Panc1 (cell line): ENCODE measurements around the gene SERPINB1. TPM values are rescaled to one million over a fixed set of nuclear protein-coding genes. Genes with fewer than 3 reads are reported as not detected.

Source experiments
- ATAC-seq: fragments of 200-7000 bp; cut with Tn5 transposase; 2 replicates; pipeline ENCODE4 v1.9.1; 2020; ENCODE audit warnings: mild to moderate bottlenecking, moderate library complexity
- BruUV-seq: library from RNA; stranded (reverse); fragments of 400-500 nt; replicated peaks from 2 replicates; lab custom pipeline; 2021; lab: Mats Ljungman, UMichigan
- CTCF ChIA-PET: fragments of 300-600 bp; sonication (Branson Sonifier 250); formaldehyde crosslinking; loops from one replicate; lab custom pipeline; 2022; ENCODE audit warnings: antibody characterized with exemption; lab: Charles Lee
- POLR2A ChIA-PET: fragments of 300-600 bp; sonication (Branson Sonifier 250); formaldehyde crosslinking; loops from one replicate; lab custom pipeline; 2022; ENCODE audit warnings: antibody characterized with exemption; lab: Charles Lee
- DNase-seq: peaks from one replicate; pipeline ENCODE4 v3.0.0-alpha.2; 2010; ENCODE audit warnings: low read depth, low spot score
- H3K27ac ChIP-seq: 2 replicates; pipeline ENCODE4 v1.5.1; 2011; ENCODE audit warnings: mild to moderate bottlenecking, low read length, inconsistent platforms
- H3K27me3 ChIP-seq: fragments of 200-500 bp; sonication (Bioruptor generic); 2 replicates; pipeline ENCODE4 v1.6.0; 2014; ENCODE audit warnings: low read length, inconsistent platforms; ENCODE audit not compliant: control insufficient read depth, insufficient read depth
- H3K36me3 ChIP-seq: fragments of 200-500 bp; sonication (Bioruptor generic); 2 replicates; pipeline ENCODE4 v1.5.1; 2014; ENCODE audit warnings: inconsistent platforms, mild to moderate bottlenecking, low read length, moderate library complexity; ENCODE audit not compliant: control insufficient read depth, insufficient read depth
- H3K4me1 ChIP-seq: 2 replicates; pipeline ENCODE4 v1.5.1; 2011; ENCODE audit warnings: inconsistent platforms, mild to moderate bottlenecking, low read length, moderate library complexity; ENCODE audit not compliant: control insufficient read depth, insufficient read depth
- H3K4me3 ChIP-seq, 2 experiments: 2 replicates each; pipeline ENCODE4 v1.5.1; 2011 to 2012; ENCODE audit warnings: low read depth in 2 of 2, low read length in 2 of 2, mild to moderate bottlenecking in 2 of 2, inconsistent platforms in 1 of 2, moderate library complexity in 1 of 2
- H3K9me3 ChIP-seq: fragments of 200-500 bp; sonication (Bioruptor generic); 2 replicates; pipeline ENCODE4 v1.5.1; 2014; ENCODE audit warnings: low read depth, mild to moderate bottlenecking, inconsistent platforms, low read length, moderate library complexity; ENCODE audit not compliant: control insufficient read depth, insufficient read depth
- POLR2AphosphoS5 ChIP-seq: IDR thresholded peaks from 2 replicates; pipeline ENCODE4 v1.6.1; 2012; ENCODE audit warnings: mild to moderate bottlenecking, low read depth, low read length, moderate library complexity
- SIN3A ChIP-seq: IDR thresholded peaks from 2 replicates; pipeline ENCODE4 v1.6.1; 2012; ENCODE audit warnings: low read depth, mild to moderate bottlenecking, low read length, moderate library complexity, borderline replicate concordance; ENCODE audit not compliant: insufficient read depth
- TCF7L2 ChIP-seq: IDR thresholded peaks from 2 replicates; pipeline ENCODE4 v1.6.1; 2011; ENCODE audit warnings: mild to moderate bottlenecking, low read depth, low read length, inconsistent platforms
- in situ Hi-C: cut with HindIII; loops from 2 replicates; pipeline ENCODE4 v1.10.0; 2016; ENCODE audit warnings: low sequenced_read_pairs, low pct_unique_long_range_greater_than_20kb
- intact Hi-C: fragments of 100-400 bp; cut with micrococcal nuclease; formaldehyde crosslinking; loops from one replicate; pipeline ENCODE4 v1.10.0; 2022; ENCODE audit not compliant: unreplicated experiment
- total RNA-seq: library from RNA; stranded (reverse); gene quantifications from one replicate; pipeline ENCODE4 v1.2.1, GENCODE V29; 2021; ENCODE audit not compliant: unreplicated experiment
- TF ChIP-seq, protein P1 (sequence below): fragments of 450-650 bp; IDR thresholded peaks from 2 replicates; pipeline ENCODE4 v1.5.1; 2017; ENCODE audit warnings: mild to moderate bottlenecking
- TF ChIP-seq, protein P2 (sequence below), 2 experiments: IDR thresholded peaks; 2 replicates each; pipeline ENCODE4 v1.6.1; 2011 to 2012; ENCODE audit warnings: low read depth in 2 of 2, control low read depth in 1 of 2, low read length in 1 of 2, mild to moderate bottlenecking in 1 of 2, moderate library complexity in 1 of 2; ENCODE audit not compliant: insufficient read depth in 1 of 2

SERPINB1 gene
- total RNA-seq, 1 experiment from 2014 or later, result 40.8 TPM

DNA sequence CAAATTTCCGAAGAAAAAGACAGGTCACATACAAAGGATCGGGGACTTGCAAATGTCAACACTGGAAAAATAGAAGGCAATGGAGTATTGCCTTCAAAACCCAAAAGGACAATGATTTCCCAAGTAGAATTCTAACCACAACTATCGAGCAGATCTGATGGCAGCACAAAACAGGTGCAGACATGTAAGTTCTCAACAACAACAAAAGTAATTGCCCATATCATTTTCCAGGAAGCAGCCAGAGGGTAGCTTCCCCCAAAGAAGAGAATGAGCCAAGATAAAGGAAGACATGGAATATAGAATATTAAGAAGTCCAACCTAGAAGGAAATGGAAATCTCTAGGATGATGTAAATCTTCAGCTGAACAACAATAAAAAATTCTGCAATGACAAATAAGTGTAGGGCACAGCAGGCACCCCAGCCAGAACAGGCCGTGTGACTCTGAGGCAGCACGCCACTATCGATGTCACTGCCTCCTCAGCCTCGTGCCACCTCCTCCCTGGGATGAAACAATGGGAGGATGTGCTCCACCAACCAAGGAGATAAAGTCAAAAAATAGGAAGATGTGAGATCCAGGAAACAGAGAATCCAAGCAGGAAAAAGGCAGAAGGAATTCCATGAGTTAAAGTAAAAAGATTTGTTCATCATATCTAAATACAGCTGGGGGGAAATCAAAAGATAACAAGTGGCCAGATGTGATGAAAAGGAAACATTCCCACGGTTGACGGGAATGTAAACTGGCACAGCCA is 34.1 kb downstream of the SERPINB1 start:
- POLR2A ChIA-PET, result no interaction called here
- intact Hi-C loops, result no loop called here
- TF ChIP-seq, protein P1, sequence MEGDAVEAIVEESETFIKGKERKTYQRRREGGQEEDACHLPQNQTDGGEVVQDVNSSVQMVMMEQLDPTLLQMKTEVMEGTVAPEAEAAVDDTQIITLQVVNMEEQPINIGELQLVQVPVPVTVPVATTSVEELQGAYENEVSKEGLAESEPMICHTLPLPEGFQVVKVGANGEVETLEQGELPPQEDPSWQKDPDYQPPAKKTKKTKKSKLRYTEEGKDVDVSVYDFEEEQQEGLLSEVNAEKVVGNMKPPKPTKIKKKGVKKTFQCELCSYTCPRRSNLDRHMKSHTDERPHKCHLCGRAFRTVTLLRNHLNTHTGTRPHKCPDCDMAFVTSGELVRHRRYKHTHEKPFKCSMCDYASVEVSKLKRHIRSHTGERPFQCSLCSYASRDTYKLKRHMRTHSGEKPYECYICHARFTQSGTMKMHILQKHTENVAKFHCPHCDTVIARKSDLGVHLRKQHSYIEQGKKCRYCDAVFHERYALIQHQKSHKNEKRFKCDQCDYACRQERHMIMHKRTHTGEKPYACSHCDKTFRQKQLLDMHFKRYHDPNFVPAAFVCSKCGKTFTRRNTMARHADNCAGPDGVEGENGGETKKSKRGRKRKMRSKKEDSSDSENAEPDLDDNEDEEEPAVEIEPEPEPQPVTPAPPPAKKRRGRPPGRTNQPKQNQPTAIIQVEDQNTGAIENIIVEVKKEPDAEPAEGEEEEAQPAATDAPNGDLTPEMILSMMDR, result no peak
- TF ChIP-seq, protein P2, sequence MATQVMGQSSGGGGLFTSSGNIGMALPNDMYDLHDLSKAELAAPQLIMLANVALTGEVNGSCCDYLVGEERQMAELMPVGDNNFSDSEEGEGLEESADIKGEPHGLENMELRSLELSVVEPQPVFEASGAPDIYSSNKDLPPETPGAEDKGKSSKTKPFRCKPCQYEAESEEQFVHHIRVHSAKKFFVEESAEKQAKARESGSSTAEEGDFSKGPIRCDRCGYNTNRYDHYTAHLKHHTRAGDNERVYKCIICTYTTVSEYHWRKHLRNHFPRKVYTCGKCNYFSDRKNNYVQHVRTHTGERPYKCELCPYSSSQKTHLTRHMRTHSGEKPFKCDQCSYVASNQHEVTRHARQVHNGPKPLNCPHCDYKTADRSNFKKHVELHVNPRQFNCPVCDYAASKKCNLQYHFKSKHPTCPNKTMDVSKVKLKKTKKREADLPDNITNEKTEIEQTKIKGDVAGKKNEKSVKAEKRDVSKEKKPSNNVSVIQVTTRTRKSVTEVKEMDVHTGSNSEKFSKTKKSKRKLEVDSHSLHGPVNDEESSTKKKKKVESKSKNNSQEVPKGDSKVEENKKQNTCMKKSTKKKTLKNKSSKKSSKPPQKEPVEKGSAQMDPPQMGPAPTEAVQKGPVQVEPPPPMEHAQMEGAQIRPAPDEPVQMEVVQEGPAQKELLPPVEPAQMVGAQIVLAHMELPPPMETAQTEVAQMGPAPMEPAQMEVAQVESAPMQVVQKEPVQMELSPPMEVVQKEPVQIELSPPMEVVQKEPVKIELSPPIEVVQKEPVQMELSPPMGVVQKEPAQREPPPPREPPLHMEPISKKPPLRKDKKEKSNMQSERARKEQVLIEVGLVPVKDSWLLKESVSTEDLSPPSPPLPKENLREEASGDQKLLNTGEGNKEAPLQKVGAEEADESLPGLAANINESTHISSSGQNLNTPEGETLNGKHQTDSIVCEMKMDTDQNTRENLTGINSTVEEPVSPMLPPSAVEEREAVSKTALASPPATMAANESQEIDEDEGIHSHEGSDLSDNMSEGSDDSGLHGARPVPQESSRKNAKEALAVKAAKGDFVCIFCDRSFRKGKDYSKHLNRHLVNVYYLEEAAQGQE (IDR thresholded peaks at IDR 0.05; ENCODE audit: insufficient read depth in 1 of 2, low read depth in 2 of 2, low read length in 1 of 2), result no peak
- TF ChIP-seq SIN3A (no peak), TCF7L2 (no peak), POLR2AphosphoS5 (no peak)
- no peaks in the 10 kb centered on the region for H3K4me1 ChIP-seq
- H3K36me3 ChIP-seq, result no peaks in the 10 kb centered on the region
- no peaks in the 10 kb centered on the region for H3K27me3 ChIP-seq
- in situ Hi-C loops, result no loop called here
- DNase-seq (no peak), ATAC-seq (no peak)
- CTCF ChIA-PET, result no interaction called here
- BruUV-seq, result no TSS peak
- H3K4me3 ChIP-seq, result no peak overlapping the region
- no peaks in the 10 kb centered on the region for H3K9me3 ChIP-seq
- no peak overlapping the region for H3K27ac ChIP-seq

DNA sequence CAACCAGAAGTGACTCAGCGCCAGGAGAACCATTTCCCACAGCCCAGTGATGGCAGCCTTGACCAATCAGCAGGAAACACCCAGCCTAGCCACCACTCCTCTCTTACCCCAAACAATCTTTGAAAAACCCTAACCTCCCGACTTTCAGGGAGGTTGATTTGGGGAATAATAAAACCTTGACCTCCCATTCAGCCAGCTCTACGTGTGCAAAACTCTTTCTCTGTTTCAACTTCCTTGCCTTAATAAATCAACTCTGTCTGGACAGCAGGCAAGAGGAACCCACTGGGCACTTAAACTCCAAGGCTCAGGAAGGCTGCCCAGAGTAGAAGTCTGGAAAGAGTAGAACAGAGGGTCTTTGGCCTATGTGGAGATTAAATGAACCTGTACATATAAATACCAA is 35.0 kb downstream of the SERPINB1 start:
- TF ChIP-seq, protein P1, result no peak
- TF ChIP-seq SIN3A (no peak), POLR2AphosphoS5 (no peak), TCF7L2 (no peak)
- TF ChIP-seq, protein P2 (IDR thresholded peaks at IDR 0.05; ENCODE audit: insufficient read depth in 1 of 2, low read depth in 2 of 2, low read length in 1 of 2), result no peak
- in situ Hi-C loops, result no loop called here
- H3K4me3 ChIP-seq, result no peak overlapping the region
- intact Hi-C loops, result no loop called here
- CTCF ChIA-PET, result no interaction called here
- no peak overlapping the region for H3K27ac ChIP-seq
- no peak for DNase-seq
- POLR2A ChIA-PET, result no interaction called here
- no peaks in the 10 kb centered on the region for H3K4me1 ChIP-seq
- H3K36me3 ChIP-seq, result no peaks in the 10 kb centered on the region
- ATAC-seq, result no peak
- no peaks in the 10 kb centered on the region for H3K9me3 ChIP-seq
- H3K27me3 ChIP-seq, result no peaks in the 10 kb centered on the region
- no TSS peak for BruUV-seq
